Medulla oblongata (tissue), 1 donor: ENCODE measurements around the gene ZNF280A.
"Not testable (repeated sequence)": the region's sequence is repeated elsewhere in the genome, so short reads cannot be mapped to it uniquely, and the experiment has no call there.

Experiments used
- DNase-seq: peaks from one replicate; pipeline ENCODE4 v3.0.0-alpha.2; 2015; ENCODE audit errors: extremely low spot score

Gene ZNF280A

DNA sequence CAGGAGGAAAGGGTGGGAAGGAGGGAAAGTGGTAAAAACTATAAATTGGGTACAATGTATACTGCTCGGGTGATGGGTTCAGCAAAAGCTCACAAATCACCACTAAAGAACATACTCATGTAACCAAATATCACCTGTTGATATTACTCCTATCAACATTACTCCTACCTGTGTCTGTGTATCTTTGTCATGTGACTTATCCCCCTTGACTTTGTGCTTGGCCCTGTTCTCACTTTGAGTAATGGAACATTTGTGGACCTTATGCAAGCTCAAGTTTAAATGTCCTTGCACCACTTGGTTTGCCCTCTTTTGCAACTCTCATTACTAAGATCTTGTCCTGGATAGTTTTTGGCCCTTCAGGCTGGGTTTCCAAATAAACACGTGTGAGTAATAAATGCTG, 50.5 kb downstream of the ZNF280A start:
- DNase-seq = no peak

DNA sequence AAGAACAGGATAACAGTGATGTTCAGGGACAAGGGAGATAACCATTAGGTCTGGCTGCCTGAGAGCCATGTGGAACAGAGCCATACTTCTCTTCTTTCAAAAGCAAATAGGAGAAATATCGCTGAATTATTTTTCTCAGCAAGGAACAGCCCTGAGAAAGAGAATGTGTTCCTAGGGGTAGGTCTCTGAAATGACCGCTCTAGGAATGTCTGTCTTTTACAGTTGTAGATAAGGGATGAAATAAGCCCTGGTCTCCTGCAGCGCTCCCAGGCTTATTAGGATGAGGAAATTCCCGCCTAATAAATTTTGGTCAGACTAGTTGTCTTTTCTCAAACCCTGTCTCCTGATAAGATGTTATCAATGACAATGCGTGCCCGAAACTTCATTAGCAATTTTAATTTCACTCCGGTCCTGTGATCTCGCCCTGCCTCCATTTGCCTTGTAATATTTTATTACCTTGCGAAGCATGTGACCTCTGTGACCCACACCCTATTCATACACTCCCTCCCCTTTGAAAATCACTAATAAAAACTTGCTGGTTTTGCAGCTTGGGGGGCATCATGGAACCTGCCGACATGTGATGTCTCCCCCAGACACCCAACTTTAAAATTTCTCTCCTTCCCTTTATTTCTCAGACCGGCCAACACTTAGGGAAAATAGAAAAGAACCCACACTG, 51.1 kb downstream of the ZNF280A start:
- DNase-seq = not testable (repeated sequence)

DNA sequence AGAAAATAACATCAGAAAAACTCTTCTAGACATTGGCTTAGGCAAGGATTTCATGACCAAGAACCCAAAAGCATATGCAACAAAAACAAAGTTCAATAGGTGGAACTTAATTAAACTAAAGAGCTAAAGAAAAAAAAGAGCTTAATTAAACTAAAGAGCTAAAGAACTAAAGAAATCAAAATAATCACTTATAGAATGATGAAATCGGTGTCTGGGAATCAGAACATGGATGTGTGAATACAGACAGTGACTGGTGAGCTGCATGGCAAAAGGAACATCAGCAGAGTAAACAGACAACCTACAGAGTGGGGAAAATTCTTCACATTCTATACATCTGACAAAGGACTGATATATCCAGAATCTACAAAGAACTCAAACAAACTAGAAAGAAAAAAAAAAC, 53.0 kb downstream of the ZNF280A start:
- DNase-seq = no peak

DNA sequence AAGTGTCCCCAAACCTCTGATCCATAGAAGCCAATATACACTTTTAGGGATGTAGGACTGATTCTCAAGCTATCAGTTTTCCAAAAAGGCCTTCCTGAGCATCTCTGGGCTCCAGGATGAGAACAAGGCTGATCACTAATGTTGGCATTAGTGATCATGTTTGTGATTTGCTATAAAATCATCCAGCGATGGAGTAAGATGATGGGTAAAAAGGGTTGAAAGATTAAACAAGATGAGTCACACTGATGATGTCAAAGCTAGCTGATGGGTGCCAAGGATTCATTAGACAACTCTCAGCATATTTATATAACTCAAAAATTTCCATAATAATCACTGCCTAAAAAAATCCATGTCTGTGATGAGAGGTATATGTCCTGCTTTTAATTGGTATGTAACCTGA, 54.3 kb downstream of the ZNF280A start:
- DNase-seq = no peak

DNA sequence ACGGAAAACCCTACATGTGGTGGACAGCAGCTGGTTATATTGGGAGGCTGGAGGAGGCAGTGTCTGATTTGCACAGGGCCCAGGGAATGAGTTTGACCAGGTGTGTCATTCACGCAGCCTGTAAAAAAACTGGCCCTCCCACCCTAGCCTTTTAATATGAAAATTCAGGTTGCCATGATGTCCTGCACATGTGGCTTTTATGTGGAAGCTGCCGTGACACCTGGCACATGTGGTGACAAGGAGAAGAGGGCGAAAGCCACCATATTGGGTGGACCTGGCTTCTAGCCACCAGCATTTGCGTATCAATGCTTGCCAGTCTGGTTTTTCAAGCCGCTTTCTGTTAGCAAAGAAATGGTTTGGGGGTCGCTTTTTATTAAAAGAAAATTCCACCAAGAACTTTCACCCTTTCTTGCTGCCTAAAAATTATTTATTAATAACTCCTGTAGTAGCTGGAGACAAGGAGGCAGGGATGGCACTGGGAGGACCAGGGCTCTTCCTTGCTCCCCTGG, 54.9 kb downstream of the ZNF280A start:
- no peak for DNase-seq

DNA sequence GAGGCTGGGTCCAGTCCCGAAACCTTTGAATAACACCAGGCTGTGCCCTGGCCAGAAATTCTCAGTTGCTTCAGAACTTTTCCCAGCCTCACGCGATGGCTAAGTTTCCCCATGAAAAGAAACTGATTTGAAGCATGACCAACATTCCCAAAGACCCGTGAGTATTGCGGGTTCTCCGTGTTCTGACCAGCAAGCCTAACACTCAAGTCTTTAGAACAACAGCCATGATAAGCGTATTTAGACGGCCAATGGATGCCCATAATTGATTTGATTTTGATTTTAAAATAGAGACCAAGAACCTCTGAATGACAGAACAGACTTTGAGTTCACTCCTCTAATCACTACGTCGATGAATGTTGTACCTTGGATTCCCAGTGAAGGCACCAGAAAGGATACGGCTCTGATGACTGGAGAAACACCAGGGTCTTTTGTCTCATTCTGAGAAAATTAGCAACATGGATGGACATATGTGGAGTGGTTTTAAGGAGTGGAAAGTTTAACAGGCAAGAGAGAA, 55.5 kb downstream of the ZNF280A start:
- no peak for DNase-seq

DNA sequence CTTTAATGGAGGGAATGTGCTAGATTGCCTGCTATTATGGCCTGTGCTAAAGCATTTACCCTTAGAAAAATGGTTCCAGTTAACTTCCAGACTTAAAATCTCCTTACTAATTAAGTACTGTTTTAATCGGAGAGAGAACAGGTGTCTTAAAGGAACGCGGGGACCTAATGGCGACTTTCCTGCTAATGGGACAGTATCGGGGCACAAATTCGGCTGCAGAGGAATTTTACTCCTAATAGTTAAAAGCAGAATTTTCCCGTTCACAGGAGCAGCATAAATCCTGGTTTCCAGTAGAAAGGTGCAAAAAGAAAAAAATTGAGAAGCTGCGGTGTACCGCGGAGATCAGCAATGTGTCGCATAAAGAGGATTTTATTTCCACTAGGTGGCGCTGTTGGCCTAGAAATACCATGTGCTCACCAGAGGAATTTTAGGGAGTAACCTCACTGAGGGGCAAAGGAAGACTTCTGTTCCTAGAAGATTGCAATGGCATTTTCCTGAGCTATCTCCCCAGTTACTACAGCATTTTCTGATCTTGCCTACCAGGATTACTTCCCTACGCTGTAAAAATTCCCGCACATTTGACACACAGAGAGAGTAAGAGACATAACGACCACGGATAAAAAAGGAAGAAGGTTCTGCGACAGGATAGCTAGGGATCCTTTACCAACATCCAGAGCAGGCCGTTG, 56.1 kb downstream of the ZNF280A start:
- peak; percentile 85 for DNase-seq
